HG03571 (cell line): ENCODE measurements around the gene SLC6A5.
A peak's percentile ranks its signal among the peaks of the same experiment; 100 is the strongest.

Experiments used
- ATAC-seq: cut with Tn5 transposase; IDR thresholded peaks from one replicate; pipeline ENCODE4 v1.9.1; 2021; ENCODE audit not compliant: unreplicated experiment

SLC6A5 gene

DNA sequence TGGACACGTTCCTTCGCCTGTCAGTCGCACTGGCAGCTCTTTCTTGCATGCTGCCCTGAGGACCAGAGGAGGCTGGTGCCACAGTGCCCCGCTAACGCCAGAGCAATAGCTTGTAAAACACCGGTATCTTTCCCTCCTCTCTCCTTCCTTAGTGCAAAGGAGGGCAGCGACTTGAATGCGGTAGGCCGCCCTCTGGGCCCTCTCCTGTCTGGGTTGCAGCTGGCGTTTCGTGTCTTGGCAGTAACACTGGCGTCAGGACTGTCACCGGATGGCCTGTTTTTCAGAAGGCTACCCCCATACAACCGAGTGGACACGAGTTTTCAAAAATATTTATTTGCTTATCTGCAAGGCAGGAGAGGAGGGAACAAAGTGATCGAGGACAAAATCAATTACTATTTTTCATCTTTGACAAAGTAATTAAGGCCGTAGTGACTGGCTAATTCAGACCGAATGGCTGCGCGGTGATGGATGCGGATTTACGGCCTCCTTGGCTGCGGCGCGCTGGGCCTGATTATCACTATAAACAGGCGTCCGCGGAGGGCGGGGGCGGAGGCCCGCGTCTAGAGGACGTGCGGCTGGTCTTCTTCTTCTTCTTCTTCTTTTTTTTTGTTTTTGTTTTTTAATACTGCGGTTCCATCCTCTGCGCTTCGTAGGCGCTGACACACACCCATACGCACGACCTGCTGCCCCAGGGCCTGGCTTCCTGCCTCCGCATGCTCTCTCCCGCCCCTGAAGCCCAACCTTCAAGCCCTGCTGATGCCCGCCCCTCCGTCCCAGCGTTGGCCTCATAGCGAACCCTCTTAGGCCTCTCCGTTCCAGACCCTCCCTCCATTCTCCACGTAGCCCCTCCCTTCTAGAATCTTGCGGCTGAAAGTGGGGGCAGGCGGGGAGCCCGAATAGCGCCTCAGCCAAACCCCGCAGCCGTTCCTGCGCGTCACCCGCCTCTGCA is 2.9 kb upstream of the SLC6A5 start:
- no peak for ATAC-seq

DNA sequence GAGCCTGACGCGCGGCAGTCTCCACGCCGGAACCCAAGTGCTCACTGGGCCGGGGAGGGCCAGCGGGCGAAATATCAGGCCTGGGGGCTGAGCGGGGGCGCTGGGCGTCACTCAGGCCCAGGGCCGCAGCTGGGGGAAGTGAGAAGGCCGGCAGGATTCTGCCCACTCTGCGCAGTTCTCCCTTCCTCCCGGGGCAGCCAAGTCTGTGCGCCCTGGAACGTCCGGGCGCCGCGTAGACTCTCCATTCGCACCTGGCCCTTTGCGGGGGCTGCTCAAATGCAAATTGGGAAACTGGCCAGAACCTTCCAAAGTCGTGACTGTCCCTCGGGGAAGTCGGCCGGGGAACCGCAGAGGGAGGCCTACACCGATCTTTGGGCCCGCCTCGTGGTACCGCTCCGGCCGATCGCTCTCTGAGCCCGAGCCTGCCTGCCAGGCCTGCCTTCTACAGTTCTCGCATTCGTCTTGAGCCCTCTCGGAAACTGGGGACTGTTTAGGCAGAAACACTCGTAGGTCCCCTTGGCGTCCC is 2.2 kb upstream of the SLC6A5 start:
- no peak for ATAC-seq

DNA sequence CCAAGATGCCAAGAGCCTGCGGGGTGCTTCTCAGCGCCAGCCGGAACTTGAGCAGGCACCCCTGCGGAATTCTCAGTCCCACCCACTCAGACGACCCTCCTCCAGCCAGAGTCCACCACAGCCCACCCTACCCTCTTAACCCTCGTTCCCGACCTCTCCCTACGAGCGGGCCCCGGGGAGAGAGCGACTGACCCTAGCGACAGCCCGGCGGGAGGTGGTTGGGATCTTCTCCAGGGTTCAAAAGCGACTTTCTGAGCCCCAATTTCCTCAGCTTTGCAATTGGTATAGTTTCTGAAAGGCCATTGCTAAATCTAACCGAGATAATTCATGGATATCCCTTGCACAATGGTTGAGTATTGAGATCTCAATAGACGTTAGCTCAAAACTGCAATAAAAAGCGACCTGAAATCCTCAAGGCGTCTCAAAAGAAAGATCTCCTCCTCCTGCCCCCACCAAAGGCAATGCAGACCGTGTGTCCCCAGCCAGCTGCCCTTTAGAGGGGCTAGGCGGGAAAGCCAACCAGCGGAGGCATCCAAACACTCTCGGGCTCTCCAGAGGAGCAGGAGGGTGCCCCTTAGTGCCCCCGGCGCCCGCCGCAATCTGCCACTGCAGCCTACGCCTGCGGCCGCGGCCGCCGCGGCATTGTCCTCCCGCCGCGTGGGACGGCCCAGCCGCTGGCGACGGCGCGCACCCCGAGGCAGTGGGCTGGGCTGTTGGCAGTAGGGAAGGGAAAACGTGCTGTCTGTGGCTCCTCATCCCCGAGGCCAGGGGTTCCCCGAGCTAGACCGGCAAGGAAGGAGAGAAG is 1.5 kb upstream of the SLC6A5 start:
- no peak for ATAC-seq

DNA sequence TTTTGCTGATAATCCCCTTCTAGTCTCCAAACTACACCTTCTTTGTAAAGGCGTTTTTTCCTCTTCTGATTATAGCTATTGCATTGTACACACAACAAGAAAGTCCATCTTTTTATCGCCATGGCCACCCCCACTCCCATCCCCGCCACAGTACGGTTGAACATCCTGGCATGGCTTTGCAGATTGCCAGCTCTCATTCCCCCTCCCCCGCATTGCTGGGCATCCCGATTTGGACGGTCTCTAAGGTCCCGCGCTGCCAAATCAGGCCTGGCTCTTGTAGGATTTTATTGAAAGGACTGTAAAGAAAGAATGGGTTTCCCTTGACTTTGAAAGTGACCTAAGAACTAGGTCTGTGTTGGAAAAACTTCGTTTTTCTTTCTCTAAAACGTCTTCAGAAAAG is 916 bp upstream of the SLC6A5 start:
- ATAC-seq = no peak

DNA sequence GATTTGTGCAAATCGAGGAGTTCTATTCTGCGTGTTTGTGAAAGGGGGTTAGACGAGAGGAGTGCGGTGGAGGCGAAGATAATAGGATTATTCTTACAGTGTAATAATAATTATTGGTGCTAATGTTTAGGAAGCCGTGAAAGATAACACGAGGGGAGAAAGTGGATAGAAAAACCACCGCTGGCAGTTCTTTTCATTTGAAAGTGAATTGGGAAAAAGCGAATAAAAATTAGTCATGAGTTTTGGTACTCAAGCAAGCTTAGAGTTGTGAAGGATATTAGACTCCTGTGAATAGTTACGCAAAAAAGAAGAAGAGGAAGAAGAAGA is 575 bp downstream of the SLC6A5 start:
- ATAC-seq = no peak

DNA sequence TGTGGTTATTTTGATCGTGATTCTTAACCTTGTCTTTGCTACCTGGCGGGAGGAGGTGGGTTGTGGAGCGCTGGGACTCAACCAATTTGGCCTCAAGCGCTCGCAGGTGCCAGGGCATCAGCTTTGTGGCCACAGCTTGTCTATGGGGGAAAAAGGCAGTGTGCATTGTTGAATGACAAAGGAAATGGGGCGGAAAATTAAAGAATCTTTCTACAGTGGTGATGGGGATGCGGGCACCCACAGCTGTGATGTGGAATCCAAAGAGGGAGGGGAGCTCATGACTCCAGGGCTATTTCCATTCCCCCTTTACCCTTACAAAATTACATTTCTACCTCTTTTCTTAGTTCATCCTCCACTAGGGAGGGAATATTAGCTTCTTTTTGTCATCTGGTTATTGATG is 1.1 kb downstream of the SLC6A5 start:
- ATAC-seq = no peak

DNA sequence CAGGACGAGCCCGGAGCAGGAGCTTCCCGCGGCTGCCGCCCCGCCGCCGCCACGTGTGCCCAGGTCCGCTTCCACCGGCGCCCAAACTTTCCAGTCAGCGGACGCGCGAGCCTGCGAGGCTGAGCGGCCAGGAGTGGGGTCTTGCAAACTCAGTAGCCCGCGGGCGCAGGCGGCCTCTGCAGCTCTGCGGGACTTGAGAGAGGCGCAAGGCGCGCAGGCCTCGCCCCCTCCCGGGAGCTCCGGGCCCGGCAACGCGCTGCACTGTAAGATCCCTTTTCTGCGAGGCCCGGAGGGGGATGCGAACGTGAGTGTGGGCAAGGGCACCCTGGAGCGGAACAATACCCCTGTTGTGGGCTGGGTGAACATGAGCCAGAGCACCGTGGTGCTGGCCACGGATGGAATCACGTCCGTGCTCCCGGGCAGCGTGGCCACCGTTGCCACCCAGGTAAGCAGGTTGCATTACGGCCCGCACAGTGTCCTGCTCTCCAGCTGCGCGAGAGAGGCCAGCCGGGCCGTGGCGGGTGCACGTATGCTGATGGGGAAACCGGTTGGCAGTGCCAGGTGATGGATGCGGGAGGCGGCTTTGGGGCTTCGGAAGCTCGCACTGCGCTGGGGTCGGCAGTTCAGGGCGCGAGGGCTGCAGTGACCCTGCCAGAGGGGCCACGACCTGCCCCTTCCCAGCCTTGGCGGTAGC is 2.0 kb downstream of the SLC6A5 start:
- ATAC-seq = no peak

DNA sequence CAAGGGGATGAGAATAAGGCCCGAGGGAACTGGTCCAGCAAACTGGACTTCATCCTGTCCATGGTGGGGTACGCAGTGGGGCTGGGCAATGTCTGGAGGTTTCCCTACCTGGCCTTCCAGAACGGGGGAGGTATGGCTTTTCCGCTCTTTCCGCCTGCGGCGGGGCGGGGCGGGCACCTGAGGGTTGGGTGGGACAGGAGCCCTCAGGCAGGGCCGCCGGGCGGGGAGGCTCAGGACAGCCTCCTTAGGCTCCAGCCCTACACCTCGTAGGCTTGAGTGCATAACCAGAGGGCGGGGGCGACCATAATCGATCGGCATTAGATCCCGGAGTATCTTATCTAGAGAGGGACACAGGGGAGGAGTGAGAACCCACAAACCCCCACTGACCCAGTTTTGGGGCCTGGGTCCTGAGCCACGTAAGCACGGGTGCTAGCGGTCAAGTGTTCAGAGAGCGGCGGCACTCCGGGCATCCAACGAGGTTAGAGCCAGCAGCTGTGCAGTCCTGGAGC is 4.9 kb downstream of the SLC6A5 start:
- no peak for ATAC-seq

DNA sequence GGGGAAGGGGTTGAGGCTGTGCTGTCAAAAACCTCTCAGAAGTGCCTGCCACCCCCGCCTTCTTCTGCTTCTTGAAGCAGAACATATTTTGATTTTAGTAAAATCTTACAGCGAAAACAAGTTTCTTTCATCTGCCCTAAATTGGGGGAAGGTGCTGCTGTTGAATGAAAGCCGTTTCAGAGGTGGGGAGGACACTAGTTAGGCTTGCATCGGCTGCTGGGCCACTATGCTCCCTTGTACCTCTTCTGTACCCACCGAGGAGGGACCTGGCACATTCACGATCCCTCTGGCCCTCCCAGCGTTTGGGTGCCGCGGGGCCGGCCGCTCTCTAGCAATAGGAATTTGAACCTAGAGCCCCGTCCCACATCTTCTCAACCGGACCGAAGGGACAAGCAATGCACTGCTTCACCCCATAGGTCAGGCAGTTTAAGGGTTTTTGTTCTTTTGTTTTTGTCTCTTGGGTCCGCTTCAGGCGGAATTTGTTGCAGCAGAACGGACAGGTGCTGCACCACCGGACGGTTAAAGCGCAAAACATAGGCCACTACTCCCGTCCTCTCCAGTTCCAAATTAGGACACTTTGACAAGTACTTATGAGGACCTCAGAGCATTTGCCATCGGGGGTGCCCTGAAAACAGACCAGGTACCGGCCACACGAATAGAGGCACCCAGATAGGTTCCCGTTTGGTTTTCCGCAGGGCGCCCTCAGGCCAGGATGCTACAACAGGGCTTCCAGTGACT is 5.6 kb downstream of the SLC6A5 start:
- ATAC-seq = no peak

DNA sequence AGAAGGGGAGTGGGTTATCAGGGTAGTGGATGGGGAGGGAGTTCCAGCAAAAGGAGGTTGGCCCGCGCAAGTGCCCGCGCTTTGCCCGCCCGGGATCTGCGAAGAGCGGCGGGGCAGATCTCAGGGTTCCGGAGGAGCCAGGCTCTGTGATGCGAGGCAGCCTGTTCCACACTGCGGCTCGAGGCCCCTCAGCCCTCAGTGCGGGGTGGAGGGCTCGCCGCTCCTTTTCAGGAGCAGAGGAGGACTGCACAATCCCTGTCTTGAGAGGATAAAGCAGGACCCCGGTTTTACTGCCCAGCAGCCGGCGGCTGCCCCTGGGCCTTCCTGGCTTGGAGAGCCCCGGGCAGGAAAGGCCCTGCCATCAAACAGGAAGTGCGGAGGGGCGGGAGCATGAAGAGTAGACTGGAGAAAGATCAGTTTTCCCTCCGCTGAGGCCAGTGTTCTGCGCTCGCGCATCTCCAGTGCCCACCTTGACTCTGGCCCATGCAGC is 6.2 kb downstream of the SLC6A5 start:
- no peak for ATAC-seq

DNA sequence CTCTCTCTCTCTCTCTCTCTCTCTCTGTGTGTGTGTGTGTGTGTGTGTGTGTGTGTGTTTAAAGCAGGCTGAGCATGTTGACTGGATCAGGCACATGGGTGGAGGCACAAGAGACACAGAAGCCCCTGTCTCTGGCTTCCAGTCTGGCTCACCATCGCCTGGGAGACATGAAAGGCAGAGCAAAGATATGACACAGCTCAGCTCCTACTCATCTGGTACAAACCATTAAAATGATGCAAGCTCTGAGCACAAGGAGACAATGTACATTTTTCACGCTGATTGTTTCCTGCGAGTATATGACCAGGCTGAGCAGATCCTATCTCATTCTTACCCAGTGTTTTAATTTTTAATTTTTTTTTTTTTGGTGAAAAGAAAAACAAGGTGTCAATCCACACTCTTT is 9.5 kb downstream of the SLC6A5 start:
- ATAC-seq = no peak

DNA sequence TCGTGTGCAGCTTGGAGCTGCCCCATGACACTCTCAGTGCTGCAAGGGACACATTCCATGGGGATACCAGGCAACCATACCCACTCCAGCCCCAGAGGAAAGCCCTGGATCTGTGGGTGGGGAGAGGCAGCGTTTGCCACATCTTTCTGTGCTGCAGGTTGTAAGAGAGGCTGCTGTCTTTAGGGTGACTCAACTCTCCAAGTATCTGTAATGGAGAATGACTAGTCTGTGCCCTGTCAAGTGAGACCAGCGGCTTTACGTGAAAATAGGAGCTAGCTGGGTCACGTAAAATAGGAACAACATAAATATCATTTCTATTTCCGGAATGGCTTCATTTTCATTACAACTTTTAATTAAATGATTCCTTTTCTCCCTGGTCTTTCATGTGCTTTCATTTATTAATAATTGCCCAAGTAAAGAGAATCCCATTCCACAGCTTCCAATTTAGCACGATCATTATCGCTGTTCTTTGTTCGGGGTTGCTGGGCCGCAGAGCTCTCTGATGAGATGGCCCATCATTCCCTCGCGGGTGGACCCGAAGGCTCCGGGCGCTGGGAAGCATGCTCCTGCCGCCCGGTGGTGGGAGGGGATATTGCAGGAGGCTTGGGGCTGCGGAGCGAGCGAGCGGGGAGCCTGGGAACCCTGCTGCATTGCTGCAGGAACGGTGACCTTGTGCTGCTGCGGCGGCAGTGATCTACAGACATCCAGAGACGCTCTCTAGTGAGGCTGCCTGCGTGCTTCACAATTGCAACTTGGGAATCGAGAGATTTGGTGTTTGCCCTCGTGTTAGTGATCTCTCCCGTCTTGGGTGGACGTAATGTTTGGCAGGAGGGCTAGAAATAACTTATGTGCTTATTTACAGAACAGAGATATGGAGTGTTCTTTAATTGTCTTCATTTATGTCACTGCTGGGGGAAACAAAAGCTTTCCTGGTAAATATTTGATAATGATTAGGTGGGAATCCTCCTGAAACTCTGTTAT is 10.6 kb downstream of the SLC6A5 start:
- ATAC-seq = peak; percentile 98

DNA sequence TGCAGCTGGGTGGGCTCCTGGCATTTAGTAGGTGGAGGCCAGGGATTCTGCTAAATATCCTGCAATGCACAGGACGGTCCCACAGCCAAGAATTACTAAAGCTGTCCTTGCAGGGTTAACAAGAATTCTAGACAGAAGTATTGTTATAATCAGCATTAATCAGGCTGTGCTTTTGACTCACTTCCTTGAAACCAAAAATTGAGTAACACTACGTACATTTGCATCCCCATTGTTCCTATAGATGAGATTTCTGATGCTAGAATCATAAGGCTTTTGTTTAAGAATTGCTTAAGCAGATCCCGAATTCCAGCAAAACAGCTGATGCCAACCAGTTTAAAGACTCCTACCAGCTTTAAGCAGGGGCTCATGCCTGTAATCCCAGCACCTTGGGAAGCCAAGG is 11.4 kb downstream of the SLC6A5 start:
- ATAC-seq = no peak

DNA sequence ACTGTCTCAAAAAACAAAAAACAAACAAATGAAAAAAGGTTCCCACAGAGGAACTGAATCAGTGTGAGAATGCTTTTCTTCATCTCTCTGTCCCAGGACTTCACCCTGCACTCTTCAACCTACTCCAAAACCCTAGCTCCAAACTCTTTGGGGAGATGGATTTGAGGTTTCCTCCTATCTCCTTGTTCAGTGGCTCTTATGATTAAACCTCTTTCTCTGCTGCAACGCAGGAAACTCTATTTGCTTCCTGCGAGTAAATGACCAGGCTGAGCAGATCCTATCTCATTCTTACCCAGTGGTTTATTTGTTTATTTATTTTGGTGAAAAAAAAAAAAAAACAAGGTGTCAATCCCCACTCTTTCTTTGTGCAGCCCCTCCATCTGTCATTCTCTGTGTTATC is 12.0 kb downstream of the SLC6A5 start:
- ATAC-seq = no peak

DNA sequence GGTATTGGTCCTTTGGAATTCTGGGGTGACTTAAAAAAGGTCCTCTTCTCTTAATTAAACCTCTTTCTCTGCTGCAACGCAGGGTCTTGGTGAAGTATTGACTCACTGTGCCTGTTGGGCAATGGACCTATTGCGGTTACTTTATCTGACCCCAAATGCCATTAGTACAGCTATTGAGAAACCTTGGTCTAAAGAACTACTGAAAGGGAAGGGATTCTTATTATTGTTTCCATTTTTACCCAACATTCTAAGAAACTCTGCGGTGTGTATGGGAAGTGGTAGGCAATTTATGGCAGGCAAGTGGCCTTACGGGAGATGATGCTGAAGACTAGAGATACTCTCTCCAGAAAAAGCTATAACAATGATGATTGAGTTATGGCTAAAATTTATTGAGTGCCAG is 12.5 kb downstream of the SLC6A5 start:
- no peak for ATAC-seq

DNA sequence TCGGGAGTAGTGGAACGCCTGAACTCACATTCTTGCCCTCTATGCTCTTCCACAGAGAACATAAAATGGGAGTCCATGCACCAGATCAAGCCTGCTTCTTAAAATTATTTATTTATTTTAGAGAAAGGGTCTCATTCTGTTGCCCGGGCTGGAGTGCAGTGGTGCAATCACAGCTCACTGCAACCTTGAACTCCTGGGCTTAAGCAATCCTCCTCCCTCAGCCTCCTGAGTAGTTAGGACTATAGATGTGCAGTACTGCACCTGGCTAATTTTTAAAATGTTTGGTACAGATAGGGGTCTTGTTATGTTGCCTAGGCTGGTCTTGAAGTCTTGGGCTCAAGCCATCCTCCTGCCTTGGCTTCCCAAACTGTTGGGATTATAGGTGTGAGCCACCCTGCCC is 13.0 kb downstream of the SLC6A5 start:
- no peak for ATAC-seq

DNA sequence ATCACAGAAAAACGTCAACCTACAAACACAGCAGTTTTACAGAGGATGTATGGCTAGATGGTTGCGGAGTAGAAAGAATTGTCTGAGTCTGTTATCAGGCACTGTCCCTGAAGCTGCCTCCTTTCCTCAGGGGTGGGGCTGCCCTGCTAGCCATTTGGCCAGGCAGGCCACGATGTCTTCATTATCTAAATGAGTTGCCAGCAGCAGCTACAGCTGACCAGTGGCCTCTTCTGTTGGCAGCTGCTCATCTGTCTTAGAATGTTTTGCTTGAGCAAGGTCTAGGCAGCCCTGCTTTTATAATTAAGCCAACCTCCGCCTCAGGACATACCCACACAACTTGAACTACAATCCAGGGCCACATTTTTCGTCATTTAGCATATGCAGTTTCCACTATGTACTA is 17.5 kb downstream of the SLC6A5 start:
- ATAC-seq = no peak

DNA sequence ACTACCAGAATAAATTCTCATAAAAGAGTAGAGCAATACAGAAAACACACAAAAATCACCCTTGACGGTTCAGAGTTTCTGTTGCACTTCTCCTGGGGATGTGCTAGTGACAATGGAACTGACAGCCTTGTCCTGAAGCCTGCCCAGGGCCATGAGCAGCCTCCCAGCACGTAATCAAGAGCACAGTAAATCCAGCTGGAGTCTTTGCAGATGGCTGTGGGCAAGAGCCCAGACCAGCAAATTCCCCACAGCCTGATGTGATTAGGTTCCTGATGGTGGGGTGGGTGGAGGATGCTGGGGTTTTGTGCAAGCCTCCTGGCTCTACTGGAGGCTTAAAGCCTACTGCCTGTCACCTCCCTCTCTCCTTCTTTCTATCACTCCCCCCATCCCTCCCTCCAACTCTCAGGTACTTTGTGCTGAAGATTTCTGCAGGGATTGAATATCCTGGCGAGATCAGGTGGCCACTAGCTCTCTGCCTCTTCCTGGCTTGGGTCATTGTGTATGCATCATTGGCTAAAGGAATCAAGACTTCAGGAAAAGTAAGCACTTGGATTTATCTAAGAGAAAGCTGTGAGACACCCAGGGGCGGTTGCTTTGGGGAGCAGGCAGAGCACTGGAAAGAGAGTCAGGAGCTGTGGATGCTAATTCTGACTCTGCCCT is 18.1 kb downstream of the SLC6A5 start:
- ATAC-seq = no peak

DNA sequence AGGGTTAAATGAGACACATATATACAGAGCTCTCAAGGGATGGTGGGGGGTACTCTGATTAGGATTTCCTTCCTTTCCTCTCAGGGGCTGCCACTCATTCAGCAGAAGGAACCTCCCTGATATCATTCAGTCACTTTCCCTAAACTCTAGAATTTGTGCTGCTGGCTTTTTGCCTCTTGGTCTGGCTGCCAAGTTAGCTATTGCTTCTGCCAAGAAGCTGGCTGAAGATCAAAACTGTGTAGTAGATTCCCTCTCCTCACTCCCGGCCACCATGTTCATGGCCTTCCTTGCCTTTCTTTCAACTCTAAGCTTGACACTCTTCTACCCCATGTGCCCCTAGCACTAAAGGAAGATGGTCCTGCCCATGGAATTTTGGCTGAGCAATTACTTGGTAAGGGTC is 18.7 kb downstream of the SLC6A5 start:
- ATAC-seq = no peak
